ENCODE results near the gene BUD31.

DNA sequence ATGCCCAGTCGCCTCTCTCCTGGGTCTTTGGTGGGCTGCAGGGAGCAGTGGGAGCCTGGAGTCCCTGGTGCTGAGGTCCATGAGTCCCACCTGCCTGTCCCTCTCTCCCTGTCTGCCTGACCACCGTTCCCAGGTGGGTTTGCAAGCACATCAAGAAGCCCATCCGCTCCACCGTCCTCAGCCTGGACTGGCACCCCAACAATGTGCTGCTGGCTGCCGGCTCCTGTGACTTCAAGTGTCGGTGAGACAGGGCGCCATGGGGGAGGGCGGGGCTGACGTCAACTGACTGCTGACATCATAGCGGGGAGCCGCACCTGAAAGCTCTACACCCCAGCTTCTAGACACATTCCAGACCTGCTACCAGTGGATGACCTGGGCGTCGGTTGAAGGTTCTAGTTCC is 19.0 kb upstream of the BUD31 start:
- TF ChIP-seq CTCF (conservative IDR thresholded peaks at IDR 0.05; ENCODE audit: low read length) (no peak), EZH2phosphoT487 (IDR thresholded peaks at IDR 0.05; ENCODE audit: borderline replicate concordance, low read depth, low read length) (no peak)
